ENCODE results near the gene TECPR1. TPM values are rescaled to one million over a fixed set of nuclear protein-coding genes. Genes with fewer than 3 reads are reported as not detected.

TECPR1 gene
- total RNA-seq, 1 experiment from 2014 or later = 13.9 TPM

GRCh38 chr7:98194672-98195457, 57.2 kb downstream of the TECPR1 start:
- Histone ChIP-seq H3K79me1 (ENCODE audit: insufficient read depth, low read depth, low read length, poor library complexity, severe bottlenecking) (no peaks in the 10 kb centered on the region), H3K9me3 (ENCODE audit: control insufficient read depth, low read depth, low read length) (no peaks in the 10 kb centered on the region), H4K5ac (ENCODE audit: insufficient read length, low read depth, low read length) (no peak overlapping the region), H3T11ph (ENCODE audit: low read length) (no peak overlapping the region), H3K56ac (ENCODE audit: insufficient read length, low read depth, low read length) (no peak overlapping the region), H2BK20ac (ENCODE audit: low read depth, low read length, poor library complexity, severe bottlenecking) (no peak overlapping the region), H3K14ac (ENCODE audit: insufficient read depth, low read length) (no peak overlapping the region), H3K23ac (ENCODE audit: insufficient read length, low read depth, low read length) (no peak overlapping the region), H4K91ac (ENCODE audit: insufficient read length, low read depth, low read length) (no peak overlapping the region), H3K79me2 (ENCODE audit: insufficient read depth, low read length) (no peaks in the 10 kb centered on the region), H3K4ac (ENCODE audit: low read depth, low read length) (no peak overlapping the region), H3K9ac (ENCODE audit: extremely low read depth, insufficient read length, low read length) (no peak overlapping the region), H4K20me1 (ENCODE audit: control insufficient read depth, insufficient read depth, insufficient read length) (no peaks in the 10 kb centered on the region), H2BK15ac (ENCODE audit: low read depth, low read length) (no peak overlapping the region), H3K27me3 (ENCODE audit: insufficient read depth, low read length) (no peaks in the 10 kb centered on the region), H2AFZ (ENCODE audit: low read length) (no peak overlapping the region), H2AK5ac (ENCODE audit: insufficient read length, low read length) (no peak overlapping the region), H3K4me2 (ENCODE audit: insufficient read depth, insufficient read length, low read length) (no peak overlapping the region), H3K18ac (ENCODE audit: insufficient read length, low read depth, low read length) (no peak overlapping the region), H2BK12ac (ENCODE audit: insufficient read length, low read depth, low read length) (no peak overlapping the region), H3K27ac (ENCODE audit: insufficient read length, low read depth, low read length) (no peak overlapping the region), H2BK5ac (ENCODE audit: insufficient read length, low read length) (no peak overlapping the region), H3K23me2 (ENCODE audit: insufficient read length, low read depth, low read length, poor library complexity, severe bottlenecking) (no peaks in the 10 kb centered on the region), H4K8ac (replicated peaks; ENCODE audit: insufficient read length, low read depth, low read length) (no peak overlapping the region), H2BK120ac (ENCODE audit: low read depth, low read length, poor library complexity, severe bottlenecking) (no peak overlapping the region), H3K4me1 (ENCODE audit: insufficient read depth, low read length) (no peaks in the 10 kb centered on the region)
- no peaks in the 10 kb centered on the region for H3K4me1 Mint-ChIP-seq
- no CpG with 5 or more reads among the region's 8 CpGs for WGBS (ENCODE audit: extremely low coverage, insufficient read length, low lambda C conversion rate)
- TF ChIP-seq, protein P1, sequence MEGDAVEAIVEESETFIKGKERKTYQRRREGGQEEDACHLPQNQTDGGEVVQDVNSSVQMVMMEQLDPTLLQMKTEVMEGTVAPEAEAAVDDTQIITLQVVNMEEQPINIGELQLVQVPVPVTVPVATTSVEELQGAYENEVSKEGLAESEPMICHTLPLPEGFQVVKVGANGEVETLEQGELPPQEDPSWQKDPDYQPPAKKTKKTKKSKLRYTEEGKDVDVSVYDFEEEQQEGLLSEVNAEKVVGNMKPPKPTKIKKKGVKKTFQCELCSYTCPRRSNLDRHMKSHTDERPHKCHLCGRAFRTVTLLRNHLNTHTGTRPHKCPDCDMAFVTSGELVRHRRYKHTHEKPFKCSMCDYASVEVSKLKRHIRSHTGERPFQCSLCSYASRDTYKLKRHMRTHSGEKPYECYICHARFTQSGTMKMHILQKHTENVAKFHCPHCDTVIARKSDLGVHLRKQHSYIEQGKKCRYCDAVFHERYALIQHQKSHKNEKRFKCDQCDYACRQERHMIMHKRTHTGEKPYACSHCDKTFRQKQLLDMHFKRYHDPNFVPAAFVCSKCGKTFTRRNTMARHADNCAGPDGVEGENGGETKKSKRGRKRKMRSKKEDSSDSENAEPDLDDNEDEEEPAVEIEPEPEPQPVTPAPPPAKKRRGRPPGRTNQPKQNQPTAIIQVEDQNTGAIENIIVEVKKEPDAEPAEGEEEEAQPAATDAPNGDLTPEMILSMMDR (conservative IDR thresholded peaks at IDR 0.05) = no peak
- no peak for DNase-seq
- H3K27ac Mint-ChIP-seq = no peak overlapping the region
- H3K36me3 Mint-ChIP-seq (ENCODE audit: insufficient read depth in 1 of 3, low read depth in 3 of 3) = peaks cover 20 to 59% (median 44%) of the 10 kb centered on the region in 3 experiments; a peak in 6 of 7 replicates
- H3K4me3 Mint-ChIP-seq = no peak overlapping the region
- H3K9me3 Mint-ChIP-seq = no peaks in the 10 kb centered on the region
- no peaks in the 10 kb centered on the region for H3K27me3 Mint-ChIP-seq (ENCODE audit: low read depth)
